ENCODE results near the gene AFAP1L1. TPM values are rescaled to one million over a fixed set of nuclear protein-coding genes. Genes with fewer than 3 reads are reported as not detected.

Gene AFAP1L1
- total and polyA plus RNA-seq, 9 of the 15 experiments (the other 6 are each of a cell fraction or from before 2014, with no cell fraction given) = 0.01 to 0.12 (median 0.03) TPM; not detected in 4

DNA sequence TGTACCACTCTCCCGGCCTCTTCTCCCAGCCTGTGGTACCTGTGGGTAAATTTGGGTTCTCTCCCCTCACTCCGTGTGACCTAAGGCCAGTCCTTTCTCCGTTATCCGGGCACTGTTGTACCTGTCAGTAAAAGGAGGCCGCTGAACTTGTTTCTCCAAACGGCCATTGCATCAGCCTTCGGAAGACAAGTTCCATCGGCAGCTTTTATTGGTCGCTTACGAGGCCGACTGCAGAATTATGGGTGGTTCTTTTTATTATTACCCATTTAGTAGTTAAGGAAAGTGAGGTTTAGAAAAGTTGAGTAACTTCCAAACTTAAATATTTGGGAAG is 74.2 kb downstream of the AFAP1L1 start (continued):
- TF ChIP-seq, protein P1, sequence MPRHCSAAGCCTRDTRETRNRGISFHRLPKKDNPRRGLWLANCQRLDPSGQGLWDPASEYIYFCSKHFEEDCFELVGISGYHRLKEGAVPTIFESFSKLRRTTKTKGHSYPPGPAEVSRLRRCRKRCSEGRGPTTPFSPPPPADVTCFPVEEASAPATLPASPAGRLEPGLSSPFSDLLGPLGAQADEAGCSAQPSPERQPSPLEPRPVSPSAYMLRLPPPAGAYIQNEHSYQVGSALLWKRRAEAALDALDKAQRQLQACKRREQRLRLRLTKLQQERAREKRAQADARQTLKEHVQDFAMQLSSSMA (CRISPR knock-in tag; IDR thresholded peaks at IDR 0.05) = no peak
- TF ChIP-seq YY1 (IDR thresholded peaks at IDR 0.05; ENCODE audit: borderline replicate concordance in 1 of 3, control insufficient read depth in 1 of 3, extremely low read depth in 1 of 3, insufficient read depth in 3 of 3, insufficient read length in 1 of 3, insufficient replicate concordance in 2 of 3, low read depth in 1 of 3, low read length in 2 of 3) (peak in 1 of 3 experiments; percentile 36), SLC30A9 (CRISPR knock-in tag; IDR thresholded peaks at IDR 0.05) (no peak), ZSCAN32 (CRISPR knock-in tag; IDR thresholded peaks at IDR 0.05) (peak; percentile 80; the same call in 1 of the 2 replicates), ETV5 (CRISPR knock-in tag; IDR thresholded peaks at IDR 0.05; ENCODE audit: low read depth) (no peak), ZC3H4 (CRISPR knock-in tag; IDR thresholded peaks at IDR 0.05; ENCODE audit: borderline replicate concordance) (no peak), NFIX (CRISPR knock-in tag; IDR thresholded peaks at IDR 0.05; ENCODE audit: low read depth) (no peak), ZC3H11A (IDR thresholded peaks at IDR 0.05; ENCODE audit: low read depth, low read length) (no peak), JUND (IDR thresholded peaks at IDR 0.05; ENCODE audit: borderline replicate concordance, low read depth, low read length) (no peak), JUND (tag; IDR thresholded peaks at IDR 0.05; ENCODE audit: borderline replicate concordance, low read depth, low read length) (0 out of 3 replicates have a peak, but pooled peaks have one; percentile 6), KAT2B (IDR thresholded peaks at IDR 0.05; ENCODE audit: low read depth, low read length) (no peak), ZNF133 (CRISPR knock-in tag; IDR thresholded peaks at IDR 0.05) (0 out of 2 replicates have a peak, but pooled peaks have one; percentile 11), TEAD2 (tag; IDR thresholded peaks at IDR 0.05) (no peak), SNRNP70 (optimal IDR thresholded peaks at IDR 0.05; ENCODE audit: low read depth, low read length) (no peak), SETDB1 (IDR thresholded peaks at IDR 0.05; ENCODE audit: low read length) (no peak)
- TF ChIP-seq, protein P2, sequence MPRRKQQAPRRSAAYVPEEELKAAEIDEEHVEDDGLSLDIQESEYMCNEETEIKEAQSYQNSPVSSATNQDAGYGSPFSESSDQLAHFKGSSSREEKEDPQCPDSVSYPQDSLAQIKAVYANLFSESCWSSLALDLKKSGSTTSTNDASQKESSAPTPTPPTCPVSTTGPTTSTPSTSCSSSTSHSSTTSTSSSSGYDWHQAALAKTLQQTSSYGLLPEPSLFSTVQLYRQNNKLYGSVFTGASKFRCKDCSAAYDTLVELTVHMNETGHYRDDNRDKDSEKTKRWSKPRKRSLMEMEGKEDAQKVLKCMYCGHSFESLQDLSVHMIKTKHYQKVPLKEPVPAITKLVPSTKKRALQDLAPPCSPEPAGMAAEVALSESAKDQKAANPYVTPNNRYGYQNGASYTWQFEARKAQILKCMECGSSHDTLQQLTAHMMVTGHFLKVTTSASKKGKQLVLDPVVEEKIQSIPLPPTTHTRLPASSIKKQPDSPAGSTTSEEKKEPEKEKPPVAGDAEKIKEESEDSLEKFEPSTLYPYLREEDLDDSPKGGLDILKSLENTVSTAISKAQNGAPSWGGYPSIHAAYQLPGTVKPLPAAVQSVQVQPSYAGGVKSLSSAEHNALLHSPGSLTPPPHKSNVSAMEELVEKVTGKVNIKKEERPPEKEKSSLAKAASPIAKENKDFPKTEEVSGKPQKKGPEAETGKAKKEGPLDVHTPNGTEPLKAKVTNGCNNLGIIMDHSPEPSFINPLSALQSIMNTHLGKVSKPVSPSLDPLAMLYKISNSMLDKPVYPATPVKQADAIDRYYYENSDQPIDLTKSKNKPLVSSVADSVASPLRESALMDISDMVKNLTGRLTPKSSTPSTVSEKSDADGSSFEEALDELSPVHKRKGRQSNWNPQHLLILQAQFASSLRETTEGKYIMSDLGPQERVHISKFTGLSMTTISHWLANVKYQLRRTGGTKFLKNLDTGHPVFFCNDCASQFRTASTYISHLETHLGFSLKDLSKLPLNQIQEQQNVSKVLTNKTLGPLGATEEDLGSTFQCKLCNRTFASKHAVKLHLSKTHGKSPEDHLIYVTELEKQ (CRISPR knock-in tag; IDR thresholded peaks at IDR 0.05) = no peak
- TF ChIP-seq, protein P3, sequence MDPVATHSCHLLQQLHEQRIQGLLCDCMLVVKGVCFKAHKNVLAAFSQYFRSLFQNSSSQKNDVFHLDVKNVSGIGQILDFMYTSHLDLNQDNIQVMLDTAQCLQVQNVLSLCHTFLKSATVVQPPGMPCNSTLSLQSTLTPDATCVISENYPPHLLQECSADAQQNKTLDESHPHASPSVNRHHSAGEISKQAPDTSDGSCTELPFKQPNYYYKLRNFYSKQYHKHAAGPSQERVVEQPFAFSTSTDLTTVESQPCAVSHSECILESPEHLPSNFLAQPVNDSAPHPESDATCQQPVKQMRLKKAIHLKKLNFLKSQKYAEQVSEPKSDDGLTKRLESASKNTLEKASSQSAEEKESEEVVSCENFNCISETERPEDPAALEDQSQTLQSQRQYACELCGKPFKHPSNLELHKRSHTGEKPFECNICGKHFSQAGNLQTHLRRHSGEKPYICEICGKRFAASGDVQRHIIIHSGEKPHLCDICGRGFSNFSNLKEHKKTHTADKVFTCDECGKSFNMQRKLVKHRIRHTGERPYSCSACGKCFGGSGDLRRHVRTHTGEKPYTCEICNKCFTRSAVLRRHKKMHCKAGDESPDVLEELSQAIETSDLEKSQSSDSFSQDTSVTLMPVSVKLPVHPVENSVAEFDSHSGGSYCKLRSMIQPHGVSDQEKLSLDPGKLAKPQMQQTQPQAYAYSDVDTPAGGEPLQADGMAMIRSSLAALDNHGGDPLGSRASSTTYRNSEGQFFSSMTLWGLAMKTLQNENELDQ (CRISPR knock-in tag; IDR thresholded peaks at IDR 0.05; ENCODE audit: borderline replicate concordance) = no peak
- TF ChIP-seq, protein P4, sequence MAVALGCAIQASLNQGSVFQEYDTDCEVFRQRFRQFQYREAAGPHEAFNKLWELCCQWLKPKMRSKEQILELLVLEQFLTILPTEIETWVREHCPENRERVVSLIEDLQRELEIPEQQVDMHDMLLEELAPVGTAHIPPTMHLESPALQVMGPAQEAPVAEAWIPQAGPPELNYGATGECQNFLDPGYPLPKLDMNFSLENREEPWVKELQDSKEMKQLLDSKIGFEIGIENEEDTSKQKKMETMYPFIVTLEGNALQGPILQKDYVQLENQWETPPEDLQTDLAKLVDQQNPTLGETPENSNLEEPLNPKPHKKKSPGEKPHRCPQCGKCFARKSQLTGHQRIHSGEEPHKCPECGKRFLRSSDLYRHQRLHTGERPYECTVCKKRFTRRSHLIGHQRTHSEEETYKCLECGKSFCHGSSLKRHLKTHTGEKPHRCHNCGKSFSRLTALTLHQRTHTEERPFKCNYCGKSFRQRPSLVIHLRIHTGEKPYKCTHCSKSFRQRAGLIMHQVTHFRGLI (CRISPR knock-in tag; IDR thresholded peaks at IDR 0.05) = 0 out of 2 replicates have a peak, but pooled peaks have one; percentile 11
- TF ChIP-seq, protein P5, sequence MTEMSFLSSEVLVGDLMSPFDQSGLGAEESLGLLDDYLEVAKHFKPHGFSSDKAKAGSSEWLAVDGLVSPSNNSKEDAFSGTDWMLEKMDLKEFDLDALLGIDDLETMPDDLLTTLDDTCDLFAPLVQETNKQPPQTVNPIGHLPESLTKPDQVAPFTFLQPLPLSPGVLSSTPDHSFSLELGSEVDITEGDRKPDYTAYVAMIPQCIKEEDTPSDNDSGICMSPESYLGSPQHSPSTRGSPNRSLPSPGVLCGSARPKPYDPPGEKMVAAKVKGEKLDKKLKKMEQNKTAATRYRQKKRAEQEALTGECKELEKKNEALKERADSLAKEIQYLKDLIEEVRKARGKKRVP (CRISPR knock-in tag; IDR thresholded peaks at IDR 0.05) = peak; percentile 86

Data from K562 (cell line).